SH-SY5Y (cell line): ENCODE results near the gene CABP7.

Experiments
- GATA2 ChIP-seq: IDR thresholded peaks from 2 replicates; pipeline ENCODE4 v1.6.1; 2011; ENCODE audit warnings: mild to moderate bottlenecking, low read depth, low read length
- GATA3 ChIP-seq: IDR thresholded peaks from 2 replicates; pipeline ENCODE4 v1.6.1; 2011; ENCODE audit warnings: low read depth, mild to moderate bottlenecking, low read length, moderate library complexity

CABP7 gene

GRCh38 chr22:29740216-29740615 lies 20.4 kb downstream of the CABP7 start:
- TF ChIP-seq GATA3, result no peak
- TF ChIP-seq GATA2, result no peak

GRCh38 chr22:29741926-29742325 lies 22.1 kb downstream of the CABP7 start:
- TF ChIP-seq GATA2 (no peak), GATA3 (no peak)

- TF ChIP-seq GATA3 (no peak), GATA2 (no peak)
Measured at GRCh38 chr22:29742326-29742725, 22.5 kb downstream of the CABP7 start.

- TF ChIP-seq GATA3 (no peak), GATA2 (no peak)
Measured at GRCh38 chr22:29744902-29745301, 25.1 kb downstream of the CABP7 start.

- TF ChIP-seq GATA3, result no peak
- TF ChIP-seq GATA2, result no peak
Measured at GRCh38 chr22:29747832-29748231, 28.0 kb downstream of the CABP7 start.

- TF ChIP-seq GATA3, result no peak
- TF ChIP-seq GATA2, result no peak
Measured at GRCh38 chr22:29748248-29748893, 28.6 kb downstream of the CABP7 start.

GRCh38 chr22:29750029-29750428 lies 30.2 kb downstream of the CABP7 start:
- no peak for TF ChIP-seq GATA3
- no peak for TF ChIP-seq GATA2

GRCh38 chr22:29750559-29751538 lies 31.0 kb downstream of the CABP7 start:
- no peak for TF ChIP-seq GATA3
- no peak for TF ChIP-seq GATA2

GRCh38 chr22:29751669-29752068 lies 31.9 kb downstream of the CABP7 start:
- no peak for TF ChIP-seq GATA2
- TF ChIP-seq GATA3, result no peak

GRCh38 chr22:29753808-29754657 lies 34.2 kb downstream of the CABP7 start:
- TF ChIP-seq GATA3 (no peak), GATA2 (no peak)

GRCh38 chr22:29755889-29756288 lies 36.1 kb downstream of the CABP7 start:
- TF ChIP-seq GATA3 (no peak), GATA2 (no peak)

GRCh38 chr22:29756341-29756740 lies 36.5 kb downstream of the CABP7 start:
- TF ChIP-seq GATA2, result no peak
- TF ChIP-seq GATA3, result no peak

- TF ChIP-seq GATA2 (no peak), GATA3 (no peak)
Measured at GRCh38 chr22:29757096-29757495, 37.3 kb downstream of the CABP7 start.

- TF ChIP-seq GATA3 (no peak), GATA2 (no peak)
Measured at GRCh38 chr22:29758068-29758622, 38.3 kb downstream of the CABP7 start.

GRCh38 chr22:29758959-29759358 lies 39.2 kb downstream of the CABP7 start:
- TF ChIP-seq GATA3, result no peak
- no peak for TF ChIP-seq GATA2

GRCh38 chr22:29762263-29762662 lies 42.5 kb downstream of the CABP7 start:
- no peak for TF ChIP-seq GATA3
- no peak for TF ChIP-seq GATA2
